Measurements from ENCODE around the gene ABL1. TPM values are rescaled to one million over a fixed set of nuclear protein-coding genes. Genes with fewer than 3 reads are reported as not detected.

ABL1 gene
- total RNA-seq, 2 experiments from 2014 or later: 31.7 to 34.1 TPM

GRCh38 chr9:130805510-130806326 is 29.3 kb upstream of the ABL1 start:
- no peak overlapping the region for H3K4me3 Mint-ChIP-seq
- ChIA-PET POLR2A (no interaction called here), CTCF (interaction anchor here (0.9 to 2.1 kb wide), 2 partner anchors 34 to 124 kb away, joined by 3 to 4 read pairs; no protein-coding TSS in a partner anchor)
- no peak overlapping the region for H3K27ac Mint-ChIP-seq
- DNase-seq (no peak), ATAC-seq (no peak)
- no peaks in the 10 kb centered on the region for H3K36me3 Mint-ChIP-seq (ENCODE audit: low read depth)
- no peaks in the 10 kb centered on the region for H3K9me3 Mint-ChIP-seq (ENCODE audit: insufficient read depth)
- H3K27me3 Mint-ChIP-seq (ENCODE audit: low read depth): no peaks in the 10 kb centered on the region
- peaks cover 12% of the 10 kb centered on the region for H3K4me1 Mint-ChIP-seq (ENCODE audit: low read depth)

DNA sequence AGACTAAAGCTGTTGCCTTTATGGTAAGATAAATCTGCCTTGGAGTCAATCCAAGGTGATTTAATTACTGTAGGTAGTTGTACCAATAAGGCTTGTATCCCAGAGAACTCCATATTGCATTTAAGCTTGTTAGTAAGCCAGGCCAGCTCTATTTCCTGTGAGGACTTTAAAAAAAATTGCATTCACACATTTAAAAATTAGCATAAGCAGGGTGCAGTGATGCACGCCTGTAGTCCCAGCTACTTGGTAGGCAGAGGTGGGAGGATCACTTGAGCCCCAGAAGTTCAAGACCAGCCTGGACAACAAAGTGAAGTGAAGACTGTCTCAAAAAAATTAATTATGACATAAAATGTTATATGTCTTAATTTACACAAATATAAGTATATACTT is 28.7 kb upstream of the ABL1 start:
- no peak overlapping the region for H3K4me3 Mint-ChIP-seq
- ATAC-seq (no peak), DNase-seq (no peak)
- no peak overlapping the region for H3K27ac Mint-ChIP-seq
- no peaks in the 10 kb centered on the region for H3K27me3 Mint-ChIP-seq (ENCODE audit: low read depth)
- POLR2A ChIA-PET: no interaction called here
- CTCF ChIA-PET: interaction anchor here (0.9 to 2.1 kb wide), 2 partner anchors 35 to 124 kb away, joined by 3 to 4 read pairs; no protein-coding TSS in a partner anchor
- H3K9me3 Mint-ChIP-seq (ENCODE audit: insufficient read depth): no peaks in the 10 kb centered on the region
- no peaks in the 10 kb centered on the region for H3K36me3 Mint-ChIP-seq (ENCODE audit: low read depth)
- H3K4me1 Mint-ChIP-seq (ENCODE audit: low read depth): peaks cover 12% of the 10 kb centered on the region

DNA sequence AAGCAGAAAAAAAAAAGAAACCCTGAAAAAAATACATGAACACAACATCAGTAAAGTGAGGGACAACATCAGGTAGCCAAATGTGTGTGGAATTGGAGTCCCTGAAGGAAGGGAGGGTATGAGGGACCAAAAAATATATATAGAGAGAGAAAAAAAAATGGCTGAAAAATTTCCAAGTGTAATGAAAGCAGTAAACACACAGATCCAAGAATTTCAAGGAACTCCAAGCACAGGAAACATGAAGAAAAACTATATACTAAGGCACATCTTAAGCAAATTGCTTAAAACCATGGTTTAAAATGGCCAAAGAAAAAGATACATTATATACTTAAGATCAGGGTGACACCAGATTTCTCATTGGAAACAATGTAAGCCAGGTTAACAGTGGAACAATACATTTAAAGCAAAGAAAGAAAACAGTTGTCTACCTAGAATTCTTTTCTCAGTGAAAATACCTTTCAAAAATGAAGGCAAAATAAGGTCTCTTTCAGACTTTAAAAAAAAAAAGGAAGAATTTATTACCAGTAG is 24.4 kb upstream of the ABL1 start:
- Mint-ChIP-seq H3K27ac (no peak overlapping the region), H3K4me1 (ENCODE audit: low read depth) (peaks cover 7% of the 10 kb centered on the region), H3K36me3 (ENCODE audit: low read depth) (no peaks in the 10 kb centered on the region), H3K9me3 (ENCODE audit: insufficient read depth) (no peaks in the 10 kb centered on the region), H3K4me3 (no peak overlapping the region), H3K27me3 (ENCODE audit: low read depth) (no peaks in the 10 kb centered on the region)
- DNase-seq: no peak
- ChIA-PET POLR2A (interaction anchor here (0.5 kb wide), 1 partner anchor 13 kb away, joined by 3 read pairs; no protein-coding TSS in a partner anchor), CTCF (no interaction called here)
- ATAC-seq: no peak

- ATAC-seq: no peak
- Mint-ChIP-seq H3K27ac (no peak overlapping the region), H3K4me3 (no peak overlapping the region), H3K36me3 (ENCODE audit: low read depth) (no peaks in the 10 kb centered on the region), H3K4me1 (ENCODE audit: low read depth) (no peaks in the 10 kb centered on the region), H3K9me3 (ENCODE audit: insufficient read depth) (peaks cover 12% of the 10 kb centered on the region), H3K27me3 (ENCODE audit: low read depth) (no peaks in the 10 kb centered on the region)
- no peak for DNase-seq
- CTCF ChIA-PET: interaction anchor here (1.2 kb wide), 1 partner anchor 114 kb away, joined by 3 read pairs; no protein-coding TSS in a partner anchor
- POLR2A ChIA-PET: interaction anchor here (0.7 kb wide), 1 partner anchor 25 kb away, joined by 3 read pairs; no protein-coding TSS in a partner anchor
Observed at GRCh38 chr9:130815242-130815808, 19.7 kb upstream of the ABL1 start.

DNA sequence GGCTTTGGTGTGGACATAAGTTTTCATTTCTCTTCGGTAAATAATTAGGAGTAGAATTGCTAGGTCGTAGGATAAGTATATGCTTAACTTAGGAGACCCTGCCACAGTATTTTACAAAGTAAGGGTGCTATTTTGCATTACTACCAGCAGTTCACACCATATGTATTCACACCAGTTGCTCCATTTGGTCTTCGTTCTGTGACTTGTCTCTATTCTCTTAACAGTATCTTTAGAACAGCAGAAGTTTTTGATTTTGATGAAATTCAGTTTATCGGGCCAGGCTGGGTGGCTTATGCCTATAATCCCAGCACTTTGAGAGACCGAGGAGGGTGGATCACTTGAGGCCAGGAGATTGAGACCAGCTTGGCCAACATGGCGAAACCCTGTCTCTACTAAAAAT is 17.1 kb upstream of the ABL1 start:
- ChIA-PET CTCF (no interaction called here), POLR2A (no interaction called here)

DNA sequence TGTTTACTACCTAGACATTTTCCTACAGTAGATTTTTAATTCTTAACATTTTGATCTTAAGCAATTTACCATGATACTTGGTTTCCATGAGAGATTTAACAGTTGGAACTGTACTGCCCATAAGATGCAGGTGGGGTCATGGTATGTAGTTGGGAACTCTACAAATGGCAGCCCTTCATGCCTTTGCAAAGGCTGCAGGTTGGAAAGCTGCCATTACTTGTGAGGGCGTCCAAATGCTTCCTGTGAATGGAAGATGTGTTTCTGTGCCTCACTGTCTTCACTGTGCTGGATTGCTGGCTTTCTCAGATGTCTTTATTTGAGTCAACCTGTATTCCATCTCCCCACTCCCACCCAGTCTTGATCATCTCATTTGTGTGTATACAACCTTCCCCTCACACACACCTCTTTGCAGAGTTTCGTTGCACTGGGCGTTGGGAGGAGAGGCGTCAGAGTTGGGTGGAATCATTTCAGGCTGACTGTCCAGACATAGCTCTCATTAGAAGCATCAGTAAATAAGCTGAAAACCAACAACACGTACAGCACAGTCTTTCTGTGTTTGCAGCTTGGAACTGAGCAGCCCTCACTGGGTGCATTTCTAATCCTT is 14.8 kb upstream of the ABL1 start:
- Mint-ChIP-seq H3K27ac (no peak overlapping the region), H3K27me3 (ENCODE audit: low read depth) (no peaks in the 10 kb centered on the region), H3K4me1 (ENCODE audit: low read depth) (no peaks in the 10 kb centered on the region), H3K4me3 (no peak overlapping the region), H3K36me3 (ENCODE audit: low read depth) (no peaks in the 10 kb centered on the region), H3K9me3 (ENCODE audit: insufficient read depth) (peaks cover 12% of the 10 kb centered on the region)
- no peak for ATAC-seq
- ChIA-PET CTCF (no interaction called here), POLR2A (no interaction called here)
- DNase-seq: no peak

More for the DNA sequence above, 17.1 kb upstream of the ABL1 start:
- Mint-ChIP-seq H3K4me3 (no peak overlapping the region), H3K36me3 (ENCODE audit: low read depth) (no peaks in the 10 kb centered on the region), H3K4me1 (ENCODE audit: low read depth) (no peaks in the 10 kb centered on the region), H3K27me3 (ENCODE audit: low read depth) (no peaks in the 10 kb centered on the region), H3K9me3 (ENCODE audit: insufficient read depth) (peaks cover 12% of the 10 kb centered on the region), H3K27ac (no peak overlapping the region)
- ATAC-seq (no peak), DNase-seq (no peak)

GRCh38 chr9:130823435-130823834 is 11.6 kb upstream of the ABL1 start:
- ATAC-seq (no peak), DNase-seq (no peak)
- Mint-ChIP-seq H3K4me1 (ENCODE audit: low read depth) (no peaks in the 10 kb centered on the region), H3K9me3 (ENCODE audit: insufficient read depth) (peaks cover 3% of the 10 kb centered on the region), H3K36me3 (ENCODE audit: low read depth) (peaks cover 4% of the 10 kb centered on the region), H3K27ac (no peak overlapping the region), H3K4me3 (no peak overlapping the region), H3K27me3 (ENCODE audit: low read depth) (no peaks in the 10 kb centered on the region)
- ChIA-PET POLR2A (no interaction called here), CTCF (no interaction called here)

GRCh38 chr9:130824079-130824478 is 11.0 kb upstream of the ABL1 start:
- POLR2A ChIA-PET: interaction anchor here (0.7 kb wide), 1 partner anchor 13 kb away, joined by 3 read pairs; no protein-coding TSS in a partner anchor
- Mint-ChIP-seq H3K27me3 (ENCODE audit: low read depth) (no peaks in the 10 kb centered on the region), H3K36me3 (ENCODE audit: low read depth) (peaks cover 10% of the 10 kb centered on the region), H3K4me3 (no peak overlapping the region), H3K4me1 (ENCODE audit: low read depth) (no peaks in the 10 kb centered on the region), H3K9me3 (ENCODE audit: insufficient read depth) (peaks cover 9% of the 10 kb centered on the region), H3K27ac (no peak overlapping the region)
- DNase-seq (no peak), ATAC-seq (no peak)
- CTCF ChIA-PET: no interaction called here

GRCh38 chr9:130824643-130825350 is 10.3 kb upstream of the ABL1 start:
- no peak overlapping the region for H3K4me3 Mint-ChIP-seq
- H3K27ac Mint-ChIP-seq: no peak overlapping the region
- peaks cover 10% of the 10 kb centered on the region for H3K36me3 Mint-ChIP-seq (ENCODE audit: low read depth)
- H3K4me1 Mint-ChIP-seq (ENCODE audit: low read depth): no peaks in the 10 kb centered on the region
- ChIA-PET CTCF (no interaction called here), POLR2A (no interaction called here)
- H3K9me3 Mint-ChIP-seq (ENCODE audit: insufficient read depth): peaks cover 9% of the 10 kb centered on the region
- no peaks in the 10 kb centered on the region for H3K27me3 Mint-ChIP-seq (ENCODE audit: low read depth)
- ATAC-seq: no peak
- DNase-seq: no peak

DNA sequence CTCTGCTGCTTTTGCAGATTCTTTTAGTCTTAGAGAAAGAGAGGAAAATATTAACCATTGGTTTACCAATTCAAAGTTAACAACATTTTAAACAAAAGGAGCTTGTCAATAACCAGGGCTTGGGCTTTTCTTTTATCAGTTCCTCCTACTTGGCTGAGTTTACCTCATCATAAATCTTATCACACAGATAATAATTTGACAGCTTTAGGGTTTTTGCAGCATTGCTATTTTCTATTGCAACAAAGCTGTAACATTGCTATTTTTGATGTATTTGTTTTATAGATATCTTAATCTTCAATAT is 9.8 kb upstream of the ABL1 start:
- POLR2A ChIA-PET: no interaction called here
- H3K4me3 Mint-ChIP-seq: no peak overlapping the region
- peaks cover 9% of the 10 kb centered on the region for H3K9me3 Mint-ChIP-seq (ENCODE audit: insufficient read depth)

GRCh38 chr9:130825809-130826208 is 9.2 kb upstream of the ABL1 start:
- H3K27ac Mint-ChIP-seq: no peak overlapping the region
- no peaks in the 10 kb centered on the region for H3K27me3 Mint-ChIP-seq (ENCODE audit: low read depth)
- peaks cover 9% of the 10 kb centered on the region for H3K9me3 Mint-ChIP-seq (ENCODE audit: insufficient read depth)
- no peak overlapping the region for H3K4me3 Mint-ChIP-seq
- ChIA-PET CTCF (no interaction called here), POLR2A (no interaction called here)
- H3K36me3 Mint-ChIP-seq (ENCODE audit: low read depth): peaks cover 10% of the 10 kb centered on the region
- DNase-seq: no peak
- ATAC-seq: no peak
- H3K4me1 Mint-ChIP-seq (ENCODE audit: low read depth): no peaks in the 10 kb centered on the region

More for the DNA sequence above, 9.8 kb upstream of the ABL1 start:
- CTCF ChIA-PET: no interaction called here
- H3K27me3 Mint-ChIP-seq (ENCODE audit: low read depth): no peaks in the 10 kb centered on the region
- peaks cover 10% of the 10 kb centered on the region for H3K36me3 Mint-ChIP-seq (ENCODE audit: low read depth)
- no peak for ATAC-seq
- no peaks in the 10 kb centered on the region for H3K4me1 Mint-ChIP-seq (ENCODE audit: low read depth)
- H3K27ac Mint-ChIP-seq: no peak overlapping the region
- DNase-seq: no peak

GRCh38 chr9:130829762-130830161 is 5.3 kb upstream of the ABL1 start:
- no peak overlapping the region for H3K27ac Mint-ChIP-seq
- no peak for DNase-seq
- peaks cover 3% of the 10 kb centered on the region for H3K27me3 Mint-ChIP-seq (ENCODE audit: low read depth)
- ATAC-seq: no peak
- ChIA-PET POLR2A (no interaction called here), CTCF (no interaction called here)
- peaks cover 8% of the 10 kb centered on the region for H3K4me1 Mint-ChIP-seq (ENCODE audit: low read depth)
- peaks cover 10% of the 10 kb centered on the region for H3K36me3 Mint-ChIP-seq (ENCODE audit: low read depth)
- H3K4me3 Mint-ChIP-seq: no peak overlapping the region
- peaks cover 9% of the 10 kb centered on the region for H3K9me3 Mint-ChIP-seq (ENCODE audit: insufficient read depth)

Measured in activated CD8-positive, alpha-beta T cell treated with anti-CD3 and anti-CD28 coated beads, Interleukin-2, amount 10 ng/mL, durations not matched to agents 7 days and 5 days (primary cell).